A549 treated with CORT108297 at 1 μM for 4 hours (cell line): ENCODE data around the gene LPAR6. TPM values are rescaled to one million over a fixed set of nuclear protein-coding genes. Genes with fewer than 3 reads are reported as not detected.

Experiments used
- total RNA-seq: library from RNA; stranded (reverse); fragments of 200-300 nt; extraction: Qiagen RNA extraction; gene quantifications from 5 replicates; pipeline ENCODE4 v1.2.3, GENCODE V29; 2022

LPAR6 gene, protein sequence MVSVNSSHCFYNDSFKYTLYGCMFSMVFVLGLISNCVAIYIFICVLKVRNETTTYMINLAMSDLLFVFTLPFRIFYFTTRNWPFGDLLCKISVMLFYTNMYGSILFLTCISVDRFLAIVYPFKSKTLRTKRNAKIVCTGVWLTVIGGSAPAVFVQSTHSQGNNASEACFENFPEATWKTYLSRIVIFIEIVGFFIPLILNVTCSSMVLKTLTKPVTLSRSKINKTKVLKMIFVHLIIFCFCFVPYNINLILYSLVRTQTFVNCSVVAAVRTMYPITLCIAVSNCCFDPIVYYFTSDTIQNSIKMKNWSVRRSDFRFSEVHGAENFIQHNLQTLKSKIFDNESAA
- total RNA-seq, result 0.34 to 1.2 TPM (median 1.0 TPM) in 5 replicates

DNA sequence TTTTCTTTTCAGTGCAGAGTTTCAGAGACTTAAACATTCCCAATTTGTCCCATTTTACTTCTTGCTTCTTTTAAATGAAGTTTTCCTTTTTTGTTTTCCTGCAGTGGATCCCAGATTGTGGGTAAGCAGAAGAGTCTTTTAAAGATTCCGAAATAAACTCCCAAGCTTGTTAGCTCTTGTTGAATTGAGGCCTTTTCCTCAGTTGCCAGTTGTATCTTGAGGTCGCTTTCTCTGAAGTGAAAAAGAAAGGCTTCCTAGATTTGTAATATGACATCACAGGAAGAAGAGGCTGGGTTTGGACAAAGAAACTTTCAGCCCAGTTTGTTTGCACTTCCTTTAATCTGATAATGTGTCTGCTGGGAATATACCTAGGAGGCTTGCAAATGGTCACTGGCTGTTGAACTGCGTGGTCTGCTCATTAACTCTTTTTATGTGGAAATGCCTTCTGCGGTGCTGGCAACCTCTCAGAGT lies at the start of gene LPAR6:
LPAR6 (minus strand) TSS at position 233 of the 471 bp plus-strand sequence. CDS start 690 bp downstream, outside the sequence.

Other genes starting within 250 kb of the LPAR6 start
- 126 to 170 TPM (median 145 TPM) in 5 replicates for gene ITM2B, start 179.9 kb downstream of the LPAR6 start, total RNA-seq
- gene RB1, start 109.4 kb downstream of the LPAR6 start, total RNA-seq, result 11.9 to 21.6 TPM (median 12.9 TPM) in 5 replicates
- 1.1 to 2.0 TPM (median 1.5 TPM) in 5 replicates for gene RCBTB2, start 120.0 kb upstream of the LPAR6 start, total RNA-seq
- not detected in 5 replicates for gene CYSLTR2, start 240.8 kb upstream of the LPAR6 start, total RNA-seq